Testis (tissue), 3 donors: Measurements from ENCODE around the gene MARCHF11. TPM values are rescaled to one million over a fixed set of nuclear protein-coding genes. Genes with fewer than 3 reads are reported as not detected.

Experiments
- DNase-seq: peaks from one replicate; pipeline ENCODE4 v3.0.0-alpha.2; 2019
- H3K27ac ChIP-seq, 2 donors: fragments of 200-600 bp; sonication (generic); one replicate each; pipeline ENCODE4 v1.5.1; 2019
- H3K27me3 ChIP-seq: fragments of 200-600 bp; sonication (generic); one replicate; pipeline ENCODE4 v1.5.1; 2019
- H3K36me3 ChIP-seq: fragments of 200-600 bp; sonication (generic); one replicate; pipeline ENCODE4 v1.5.1; 2017; ENCODE audit warnings: low read depth; ENCODE audit errors: missing control alignments
- H3K4me1 ChIP-seq: fragments of 200-600 bp; sonication (generic); one replicate; pipeline ENCODE4 v1.5.1; 2019
- H3K4me3 ChIP-seq, 2 donors: fragments of 200-600 bp; sonication (generic); one replicate each; pipeline ENCODE4 v1.5.1; 2017 to 2019
- H3K9me3 ChIP-seq: fragments of 200-600 bp; sonication (generic); one replicate; pipeline ENCODE4 v1.5.1; 2017
- CTCF ChIP-seq, 3 experiments: fragments of 450-650 bp in 2 of 3; fragments of 200-600 bp in 1 of 3; sonication (generic) in 1 of 3; IDR thresholded peaks; one replicate each; pipeline ENCODE4 v1.5.1; 2016 to 2019; ENCODE audit warnings: antibody characterized with exemption in 3 of 3, mild to moderate bottlenecking in 2 of 3, moderate library complexity in 1 of 3
- POLR2A ChIP-seq: fragments of 450-650 bp; IDR thresholded peaks from one replicate; pipeline ENCODE4 v1.6.1; 2017; ENCODE audit warnings: antibody characterized with exemption, mild to moderate bottlenecking, moderate library complexity
- WGBS, 2 donors: methylation state at CpG; one replicate each; pipeline ENCODE4 v1.1.5; 2018; 5-methylcytosine and 5-hydroxymethylcytosine counted together
- intact Hi-C: fragments of 100-400 bp; cut with DNase I; formaldehyde crosslinking; loops from one replicate; pipeline ENCODE4 v1.15.1; 2023; ENCODE audit warnings: low total_unique reads
- polyA plus RNA-seq: library from polyadenylated mRNA; stranded (reverse); fragments of 350-450 nt; fragmentation: Illumina TruSeq; extraction: RNeasy Lipid Tissue Mini Kit (QIAGEN cat#74804); gene quantifications from one replicate; pipeline ENCODE4 v1.2.3, GENCODE V29; 2014; ENCODE audit warnings: low read depth, low replicate concordance; ENCODE audit not compliant: insufficient read depth
- total RNA-seq, 2 donors: library from RNA; depleted of rRNA; stranded (reverse); fragments of >200 nt; gene quantifications; one replicate each; pipeline ENCODE4 v1.2.3, GENCODE V29; 2016

The MARCHF11 gene
- total and polyA plus RNA-seq, 3 donors from 2014 or later, result 28.7 to 189 (median 40.7) TPM

- no peak for TF ChIP-seq CTCF (IDR thresholded peaks at IDR 0.05)
- no peak for TF ChIP-seq POLR2A
- Histone ChIP-seq H3K4me3 (no peak overlapping the region), H3K27ac (no peak overlapping the region), H3K4me1 (no peaks in the 10 kb centered on the region), H3K27me3 (no peaks in the 10 kb centered on the region), H3K36me3 (no peaks in the 10 kb centered on the region), H3K9me3 (no peaks in the 10 kb centered on the region)
- intact Hi-C loops, result no loop called here
- 81 to 83% methylated on average over 9 of the region's 9 CpGs for WGBS, 2 donors
- DNase-seq, result no peak
These were observed 115.3 kb downstream of the MARCHF11 start for GRCh38 chr5:16064135-16064893.

GRCh38 chr5:16061163-16061562 is 118.4 kb downstream of the MARCHF11 start:
- WGBS, 2 donors, result 76 to 79% methylated on average over 3 of the region's 3 CpGs
- no peak for TF ChIP-seq POLR2A
- no peak for TF ChIP-seq CTCF (IDR thresholded peaks at IDR 0.05)
- Histone ChIP-seq H3K36me3 (no peaks in the 10 kb centered on the region), H3K27me3 (no peaks in the 10 kb centered on the region), H3K9me3 (no peaks in the 10 kb centered on the region), H3K4me1 (no peaks in the 10 kb centered on the region), H3K27ac (no peak overlapping the region), H3K4me3 (no peak overlapping the region)
- no peak for DNase-seq
- intact Hi-C loops, result no loop called here

- no peak for DNase-seq
- no peaks in the 10 kb centered on the region for H3K4me1 ChIP-seq
- H3K27ac ChIP-seq, result no peak overlapping the region
- H3K9me3 ChIP-seq, result no peaks in the 10 kb centered on the region
- TF ChIP-seq CTCF (IDR thresholded peaks at IDR 0.05) (no peak), POLR2A (no peak)
- intact Hi-C loops, result no loop called here
- H3K36me3 ChIP-seq, result no peaks in the 10 kb centered on the region
- 61 to 64% methylated on average over 1 of the region's 1 CpG for WGBS, 2 donors
- no peaks in the 10 kb centered on the region for H3K27me3 ChIP-seq
- H3K4me3 ChIP-seq, result no peak overlapping the region
These were observed 122.3 kb downstream of the MARCHF11 start for GRCh38 chr5:16057277-16057676.

GRCh38 chr5:16051246-16051755 is 128.3 kb downstream of the MARCHF11 start:
- H3K27me3 ChIP-seq, result no peaks in the 10 kb centered on the region
- no peak for DNase-seq
- H3K4me3 ChIP-seq, result no peak overlapping the region
- no peaks in the 10 kb centered on the region for H3K36me3 ChIP-seq
- H3K27ac ChIP-seq, result no peak overlapping the region
- H3K9me3 ChIP-seq, result no peaks in the 10 kb centered on the region
- intact Hi-C loops, result no loop called here
- TF ChIP-seq CTCF (IDR thresholded peaks at IDR 0.05), result no peak
- TF ChIP-seq POLR2A, result no peak
- H3K4me1 ChIP-seq, result no peaks in the 10 kb centered on the region
- WGBS, 2 donors, result 64 to 69% methylated on average over 3 of the region's 3 CpGs

GRCh38 chr5:16050414-16050813 is 129.2 kb downstream of the MARCHF11 start:
- Histone ChIP-seq H3K27me3 (no peaks in the 10 kb centered on the region), H3K4me3 (no peak overlapping the region), H3K4me1 (no peaks in the 10 kb centered on the region), H3K36me3 (no peaks in the 10 kb centered on the region), H3K27ac (no peak overlapping the region), H3K9me3 (no peaks in the 10 kb centered on the region)
- intact Hi-C loops, result no loop called here
- WGBS, 2 donors, result 86 to 93% methylated on average over 1 of the region's 1 CpG
- TF ChIP-seq CTCF (IDR thresholded peaks at IDR 0.05) (no peak), POLR2A (no peak)
- no peak for DNase-seq
